OCI-LY3 (cell line): ENCODE results near the gene TMEM97.

Experiments
- H2AFZ ChIP-seq: fragments of 200-600, 300-600 bp; shearing (Covaris generic); 2 replicates; pipeline ENCODE4 v1.6.0; 2014; ENCODE audit warnings: antibody characterized with exemption, low read depth, low read length
- H3K27ac ChIP-seq: fragments of 200-600, 300-600 bp; sonication (generic); 2 replicates; pipeline ENCODE4 v1.5.1; 2014; ENCODE audit warnings: mild to moderate bottlenecking, low read length, moderate library complexity, mixed read lengths
- H3K27me3 ChIP-seq: fragments of 200-600, 300-600 bp; sonication (generic); 2 replicates; pipeline ENCODE4 v1.6.1; 2014; ENCODE audit warnings: low read depth, low read length, mixed read lengths
- H3K36me3 ChIP-seq: fragments of 200-600, 300-600 bp; sonication (generic); replicated peaks from 2 replicates; pipeline ENCODE3; 2014; ENCODE audit warnings: low read depth, low read length, mixed read lengths
- H3K4me1 ChIP-seq: fragments of 300-600, 200-600 bp; sonication (generic); 2 replicates; pipeline ENCODE4 v1.6.1; 2014; ENCODE audit warnings: low read length, mixed read lengths
- H3K4me2 ChIP-seq: fragments of 200-600, 300-600 bp; sonication (generic); 2 replicates; pipeline ENCODE4 v1.6.1; 2014; ENCODE audit warnings: low read length, mixed read lengths
- H3K4me3 ChIP-seq: fragments of 300-600, 200-600 bp; sonication (generic); 2 replicates; pipeline ENCODE4 v1.5.1; 2014; ENCODE audit warnings: antibody characterized with exemption, mild to moderate bottlenecking, low read length, moderate library complexity
- H3K79me2 ChIP-seq: fragments of 300-600, 200-600 bp; shearing (Covaris generic); 2 replicates; pipeline ENCODE4 v1.6.1; 2014; ENCODE audit warnings: mild to moderate bottlenecking, low read length, mixed read lengths
- H3K9ac ChIP-seq: fragments of 300-600, 200-600 bp; shearing (Covaris generic); 2 replicates; pipeline ENCODE4 v1.6.0; 2014; ENCODE audit warnings: mild to moderate bottlenecking, low read length, moderate library complexity
- H3K9me3 ChIP-seq: fragments of 200-600, 300-600 bp; shearing (Covaris generic); 2 replicates; pipeline ENCODE4 v1.6.1; 2014; ENCODE audit warnings: low read length, mixed read lengths; ENCODE audit not compliant: insufficient read depth
- H4K20me1 ChIP-seq: fragments of 200-600, 300-600 bp; sonication (generic); 2 replicates; pipeline ENCODE4 v1.6.1; 2016; ENCODE audit warnings: low read length, mixed read lengths; ENCODE audit not compliant: insufficient read depth
- CTCF ChIP-seq: fragments of 200-600, 300-600 bp; sonication (generic); IDR thresholded peaks from 2 replicates; pipeline ENCODE4 v1.5.1; 2014; ENCODE audit warnings: antibody characterized with exemption, low read length, low read depth
- EZH2phosphoT487 ChIP-seq: fragments of 200-600 bp; shearing (Covaris generic); IDR thresholded peaks from 2 replicates; pipeline ENCODE4 v1.6.1; 2018; ENCODE audit warnings: antibody characterized with exemption, mixed run types, low read depth

Gene TMEM97

GRCh38 chr17:28364665-28365363 lies 45.8 kb downstream of the TMEM97 start, which contains the start of gene SEBOX:
TSS of gene SEBOX (minus strand) at chr17:28365199. CDS start at chr17:28365151, 48 bp downstream.
- H3K4me2 ChIP-seq, result no peak within 1 kb of the TSS
- H3K9me3 ChIP-seq, result no peaks in the 10 kb centered on the region
- no peaks in the 10 kb centered on the region for H3K27me3 ChIP-seq
- H4K20me1 ChIP-seq, result no peaks in the 10 kb centered on the region
- H3K4me3 ChIP-seq, result no peak within 1 kb of the TSS
- H3K4me1 ChIP-seq, result no peaks in the 10 kb centered on the region
- no peak within 1 kb of the TSS for H3K27ac ChIP-seq
- H2AFZ ChIP-seq, result no peak within 1 kb of the TSS
- TF ChIP-seq EZH2phosphoT487 (no peak), CTCF (no peak)
- H3K9ac ChIP-seq, result no peak within 1 kb of the TSS
- H3K36me3 ChIP-seq, result peaks cover 23% of the 10 kb centered on the region
- no peaks in the 10 kb centered on the region for H3K79me2 ChIP-seq

GRCh38 chr17:28365487-28365886 lies 46.5 kb downstream of the TMEM97 start:
- no peak overlapping the region for H3K4me2 ChIP-seq
- H4K20me1 ChIP-seq, result no peaks in the 10 kb centered on the region
- no peak overlapping the region for H2AFZ ChIP-seq
- H3K9me3 ChIP-seq, result no peaks in the 10 kb centered on the region
- no peaks in the 10 kb centered on the region for H3K4me1 ChIP-seq
- H3K27me3 ChIP-seq, result no peaks in the 10 kb centered on the region
- no peak for TF ChIP-seq CTCF
- TF ChIP-seq EZH2phosphoT487, result no peak
- peaks cover 19% of the 10 kb centered on the region for H3K36me3 ChIP-seq
- H3K4me3 ChIP-seq, result no peak overlapping the region
- no peak overlapping the region for H3K27ac ChIP-seq
- H3K79me2 ChIP-seq, result no peaks in the 10 kb centered on the region
- no peak overlapping the region for H3K9ac ChIP-seq

- no peak for TF ChIP-seq EZH2phosphoT487
- H3K27me3 ChIP-seq, result no peaks in the 10 kb centered on the region
- no peak overlapping the region for H3K4me3 ChIP-seq
- H3K4me1 ChIP-seq, result peaks cover 6% of the 10 kb centered on the region
- H3K79me2 ChIP-seq, result no peaks in the 10 kb centered on the region
- H3K36me3 ChIP-seq, result peaks cover 8% of the 10 kb centered on the region
- no peak overlapping the region for H2AFZ ChIP-seq
- H3K9me3 ChIP-seq, result no peaks in the 10 kb centered on the region
- H4K20me1 ChIP-seq, result no peaks in the 10 kb centered on the region
- no peak overlapping the region for H3K4me2 ChIP-seq
- no peak overlapping the region for H3K27ac ChIP-seq
- no peak overlapping the region for H3K9ac ChIP-seq
These were observed 47.6 kb downstream of the TMEM97 start for GRCh38 chr17:28366605-28367004.

GRCh38 chr17:28367641-28368305 lies 48.8 kb downstream of the TMEM97 start:
- Histone ChIP-seq H2AFZ (no peak overlapping the region), H3K79me2 (peaks cover 10% of the 10 kb centered on the region), H3K9ac (no peak overlapping the region), H3K4me2 (no peak overlapping the region), H3K4me1 (peaks cover 7% of the 10 kb centered on the region), H3K27ac (no peak overlapping the region), H3K9me3 (no peaks in the 10 kb centered on the region), H3K36me3 (peaks cover 3% of the 10 kb centered on the region), H3K27me3 (no peaks in the 10 kb centered on the region), H4K20me1 (0 out of 2 replicates have a peak, but pooled peaks cover 3% of the 10 kb centered on the region), H3K4me3 (no peak overlapping the region)
- TF ChIP-seq EZH2phosphoT487 (no peak), CTCF (no peak)
